ENCODE data around the gene GLRA3. TPM values are rescaled to one million over a fixed set of nuclear protein-coding genes. Genes with fewer than 3 reads are reported as not detected.

GLRA3 gene
- polyA plus RNA-seq, 1 donor from 2014 or later: 0.76 TPM

- Histone ChIP-seq H3K4me2 (ENCODE audit: low read length) (no peak overlapping the region), H4K20me1 (ENCODE audit: insufficient read depth) (no peaks in the 10 kb centered on the region), H3K79me2 (replicated peaks; ENCODE audit: insufficient read depth, low read length) (no peaks in the 10 kb centered on the region), H3K9ac (ENCODE audit: low read length) (no peak overlapping the region), H3F3A (ENCODE audit: insufficient read depth, low read length, poor library complexity, severe bottlenecking) (no peaks in the 10 kb centered on the region), H2AFZ (ENCODE audit: low read depth, low read length) (no peak overlapping the region), H3K27ac (ENCODE audit: low read length) (no peak overlapping the region), H3K4me3 (ENCODE audit: low read length) (no peak overlapping the region), H3K9me3 (ENCODE audit: low read length) (no peaks in the 10 kb centered on the region), H3K27me3 (ENCODE audit: insufficient read depth, low read depth, low read length) (no peaks in the 10 kb centered on the region), H3K9me2 (ENCODE audit: insufficient read depth, low read length) (no peaks in the 10 kb centered on the region), H3K36me3 (ENCODE audit: insufficient read depth, low read length) (no peaks in the 10 kb centered on the region)
- TF ChIP-seq POLR2AphosphoS5 (IDR thresholded peaks at IDR 0.05): no peak
Measured at GRCh38 chr4:174658246-174658645, 170.8 kb downstream of the GLRA3 start.

GRCh38 chr4:174657472-174657871, 171.6 kb downstream of the GLRA3 start:
- no peak overlapping the region for H2AFZ ChIP-seq (ENCODE audit: low read depth, low read length)
- H3K27ac ChIP-seq (ENCODE audit: low read length): no peak overlapping the region
- H4K20me1 ChIP-seq (ENCODE audit: insufficient read depth): no peaks in the 10 kb centered on the region
- no peaks in the 10 kb centered on the region for H3K36me3 ChIP-seq (ENCODE audit: insufficient read depth, low read length)
- H3K9me3 ChIP-seq (ENCODE audit: low read length): no peaks in the 10 kb centered on the region
- no peak overlapping the region for H3K9ac ChIP-seq (ENCODE audit: low read length)
- H3K79me2 ChIP-seq (replicated peaks; ENCODE audit: insufficient read depth, low read length): no peaks in the 10 kb centered on the region
- H3K27me3 ChIP-seq (ENCODE audit: insufficient read depth, low read depth, low read length): no peaks in the 10 kb centered on the region
- H3F3A ChIP-seq (ENCODE audit: insufficient read depth, low read length, poor library complexity, severe bottlenecking): no peaks in the 10 kb centered on the region
- H3K4me3 ChIP-seq (ENCODE audit: low read length): no peak overlapping the region
- no peak for TF ChIP-seq POLR2AphosphoS5 (IDR thresholded peaks at IDR 0.05)
- TF ChIP-seq EZH2 (IDR thresholded peaks at IDR 0.05; ENCODE audit: borderline replicate concordance, insufficient read depth, low read length, poor library complexity, severe bottlenecking): no peak
- no peak for TF ChIP-seq REST (IDR thresholded peaks at IDR 0.05; ENCODE audit: borderline replicate concordance)
- no peak for TF ChIP-seq EP300 (conservative IDR thresholded peaks at IDR 0.05; ENCODE audit: poor library complexity, severe bottlenecking)
- no peak for TF ChIP-seq CTCF (IDR thresholded peaks at IDR 0.05; ENCODE audit: poor library complexity, severe bottlenecking)
- TF ChIP-seq SMC3 (conservative IDR thresholded peaks at IDR 0.05; ENCODE audit: poor library complexity): no peak
- TF ChIP-seq RAD21 (conservative IDR thresholded peaks at IDR 0.05): no peak
- no peak overlapping the region for H3K4me2 ChIP-seq (ENCODE audit: low read length)
- no peaks in the 10 kb centered on the region for H3K9me2 ChIP-seq (ENCODE audit: insufficient read depth, low read length)

GRCh38 chr4:174654634-174655033, 174.4 kb downstream of the GLRA3 start:
- Histone ChIP-seq H4K20me1 (ENCODE audit: insufficient read depth) (no peaks in the 10 kb centered on the region), H3K36me3 (ENCODE audit: insufficient read depth, low read length) (no peaks in the 10 kb centered on the region), H2AFZ (ENCODE audit: low read depth, low read length) (no peak overlapping the region), H3K27ac (ENCODE audit: low read length) (no peak overlapping the region), H3K9me2 (ENCODE audit: insufficient read depth, low read length) (no peaks in the 10 kb centered on the region), H3K4me3 (ENCODE audit: low read length) (no peak overlapping the region), H3K79me2 (replicated peaks; ENCODE audit: insufficient read depth, low read length) (no peaks in the 10 kb centered on the region), H3F3A (ENCODE audit: insufficient read depth, low read length, poor library complexity, severe bottlenecking) (no peaks in the 10 kb centered on the region), H3K27me3 (ENCODE audit: insufficient read depth, low read depth, low read length) (no peaks in the 10 kb centered on the region), H3K4me2 (ENCODE audit: low read length) (no peak overlapping the region), H3K9ac (ENCODE audit: low read length) (no peak overlapping the region), H3K9me3 (ENCODE audit: low read length) (no peaks in the 10 kb centered on the region)
- no peak for TF ChIP-seq EP300 (conservative IDR thresholded peaks at IDR 0.05; ENCODE audit: poor library complexity, severe bottlenecking)
- TF ChIP-seq EZH2 (IDR thresholded peaks at IDR 0.05; ENCODE audit: borderline replicate concordance, insufficient read depth, low read length, poor library complexity, severe bottlenecking): no peak
- no peak for TF ChIP-seq CTCF (IDR thresholded peaks at IDR 0.05; ENCODE audit: poor library complexity, severe bottlenecking)
- TF ChIP-seq REST (IDR thresholded peaks at IDR 0.05; ENCODE audit: borderline replicate concordance): no peak
- no peak for TF ChIP-seq MXI1 (conservative IDR thresholded peaks at IDR 0.05; ENCODE audit: poor library complexity, severe bottlenecking)
- TF ChIP-seq RAD21 (conservative IDR thresholded peaks at IDR 0.05): no peak
